Measurements from ENCODE around the gene AP3D1.
A peak's percentile ranks its signal among the peaks of the same experiment; 100 is the strongest.

Gene AP3D1

GRCh38 chr19:2180881-2181632 is 29.7 kb upstream of the AP3D1 start:
- no peak for DNase-seq

- no peak for DNase-seq
These were observed 28.7 kb upstream of the AP3D1 start for GRCh38 chr19:2180114-2180513.

GRCh38 chr19:2179095-2179494 is 27.7 kb upstream of the AP3D1 start:
- DNase-seq = no peak

- no peak for DNase-seq
These were observed 25.1 kb upstream of the AP3D1 start for GRCh38 chr19:2176337-2176994.

- DNase-seq = no peak
These were observed 24.4 kb upstream of the AP3D1 start for GRCh38 chr19:2175742-2176141.

- no peak for DNase-seq
These were observed 22.6 kb upstream of the AP3D1 start for GRCh38 chr19:2173767-2174577.

DNA sequence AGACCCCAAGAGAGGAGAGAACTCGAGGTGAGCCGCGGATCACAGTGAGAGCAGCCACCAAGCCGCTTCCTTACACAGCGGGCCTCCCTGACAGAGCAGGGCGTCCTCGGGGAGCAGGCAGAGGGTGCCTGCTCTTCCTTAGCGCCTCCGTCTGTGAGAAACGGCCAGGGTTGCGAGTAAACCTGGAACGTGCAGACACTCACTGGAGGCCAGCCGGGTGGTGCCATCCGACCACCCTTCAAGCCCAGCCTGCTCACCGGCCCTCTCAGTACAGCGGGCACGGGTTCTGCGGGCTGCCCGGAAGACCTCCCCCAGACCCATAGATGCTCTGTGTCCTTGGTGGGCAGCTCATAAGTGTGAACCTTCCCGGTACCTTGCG is 22.0 kb upstream of the AP3D1 start:
- DNase-seq = no peak

- DNase-seq = peak; percentile 84
These were observed 20.2 kb upstream of the AP3D1 start for GRCh38 chr19:2171349-2172145.

DNA sequence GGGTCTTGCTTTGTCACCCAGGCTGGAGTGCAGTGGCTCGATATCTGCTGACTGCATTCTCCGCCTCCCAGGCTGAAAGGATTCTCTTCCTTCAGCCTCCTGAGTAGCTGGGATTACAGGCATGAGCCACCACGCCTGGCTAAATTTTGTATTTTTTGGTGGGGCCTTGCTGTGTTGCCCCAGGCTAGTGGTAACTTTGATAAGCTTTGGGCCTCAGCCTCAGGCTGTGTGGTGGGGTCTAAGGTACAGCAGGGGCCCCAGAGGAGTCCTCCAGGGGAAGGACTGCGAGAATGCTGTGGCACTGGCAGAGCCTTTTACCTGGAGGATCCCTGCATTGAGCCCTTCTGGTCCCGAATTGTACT is 19.6 kb upstream of the AP3D1 start:
- DNase-seq = no peak

DNA sequence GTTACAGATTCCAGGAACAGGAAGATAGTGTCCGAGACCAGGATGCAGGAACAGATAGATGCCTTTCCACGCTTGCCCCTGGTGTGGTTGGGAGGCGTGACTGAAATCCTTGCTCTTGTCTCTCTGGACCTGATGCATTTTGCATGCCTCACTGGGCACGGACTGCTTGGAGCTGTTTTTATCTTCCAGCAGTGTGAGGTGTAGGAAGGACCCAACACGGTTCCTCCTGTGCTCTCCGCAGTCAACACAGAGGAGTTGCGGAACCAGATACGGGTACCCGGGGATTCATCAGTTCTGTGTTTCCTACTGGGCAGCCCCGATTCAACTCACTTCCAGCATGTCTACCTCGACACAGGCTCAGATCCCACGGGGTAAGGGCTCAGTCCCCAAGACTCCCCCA is 18.9 kb upstream of the AP3D1 start:
- no peak for DNase-seq

DNA sequence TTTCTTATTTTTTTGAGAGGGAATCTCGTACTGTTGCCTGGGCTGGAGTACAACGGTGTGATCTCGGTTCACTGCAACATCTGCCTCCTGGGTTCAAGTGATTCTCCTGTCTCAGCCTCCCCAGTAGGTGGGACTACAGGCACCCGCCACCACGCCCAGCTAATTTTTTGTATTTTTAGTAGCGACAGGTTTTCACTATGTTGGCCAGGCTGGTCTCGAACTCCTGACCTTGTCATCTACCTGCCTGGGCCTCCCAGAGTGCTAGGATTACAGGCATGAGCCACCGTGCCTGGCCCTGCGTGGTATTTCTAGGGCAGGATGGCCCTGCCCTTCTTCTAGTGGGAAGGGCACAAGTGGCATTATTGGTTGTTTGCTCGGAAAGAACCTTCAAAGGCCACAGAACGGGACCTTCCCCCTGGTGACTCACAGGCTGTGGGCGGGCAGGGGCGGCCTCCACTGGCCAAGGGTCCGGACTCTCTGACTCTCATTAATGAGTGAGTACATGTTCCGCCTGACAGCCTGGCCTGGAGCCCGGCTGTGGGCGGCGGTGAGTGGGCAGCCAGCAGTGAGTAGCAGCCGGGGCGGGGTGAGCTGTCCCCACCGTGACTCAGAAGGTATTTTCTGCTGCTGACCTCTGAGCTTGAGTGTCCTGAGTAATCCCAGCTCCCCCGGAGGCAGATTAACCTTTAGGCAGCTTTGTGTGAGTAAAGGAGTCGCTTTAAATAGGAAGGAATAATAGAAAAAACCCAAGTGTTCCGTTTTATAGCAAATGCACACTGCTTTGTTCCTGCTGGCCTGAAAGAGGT is 17.5 kb upstream of the AP3D1 start:
- DNase-seq = peak; percentile 68

DNA sequence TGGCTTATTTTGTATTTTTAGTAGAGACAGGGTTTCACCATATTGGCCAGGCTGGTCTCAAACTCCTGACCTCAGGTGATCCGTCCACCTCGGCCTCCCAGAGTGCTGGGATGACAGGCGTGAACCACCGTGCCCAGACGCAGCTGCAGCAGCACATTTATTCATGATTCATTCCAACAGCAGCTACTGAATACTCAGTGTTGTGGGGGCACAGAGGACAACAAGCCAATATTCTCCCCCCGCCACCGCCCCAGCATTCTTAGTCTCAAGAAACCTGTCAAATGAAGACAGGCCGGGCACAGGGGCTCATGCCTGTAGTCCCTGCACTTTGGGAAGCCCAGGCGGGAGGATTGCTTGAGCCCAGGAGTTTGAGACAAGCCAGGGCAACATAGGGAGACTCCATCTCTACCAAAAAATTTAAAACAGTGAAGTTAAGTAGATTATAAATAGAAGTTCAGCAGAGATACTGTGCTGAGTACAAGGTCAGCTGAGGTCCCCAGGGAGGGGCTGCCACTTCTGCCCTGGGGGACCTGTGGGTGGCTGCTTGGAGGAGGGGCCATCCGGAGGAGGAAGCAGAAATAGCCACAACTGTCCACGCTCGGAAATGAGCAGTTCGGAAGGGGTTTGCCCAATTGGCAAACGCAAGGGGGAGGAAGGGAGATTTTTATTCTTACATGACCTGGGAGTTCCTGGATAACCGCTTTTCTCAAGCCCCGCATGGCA is 16.7 kb upstream of the AP3D1 start:
- DNase-seq = peak; percentile 60

DNA sequence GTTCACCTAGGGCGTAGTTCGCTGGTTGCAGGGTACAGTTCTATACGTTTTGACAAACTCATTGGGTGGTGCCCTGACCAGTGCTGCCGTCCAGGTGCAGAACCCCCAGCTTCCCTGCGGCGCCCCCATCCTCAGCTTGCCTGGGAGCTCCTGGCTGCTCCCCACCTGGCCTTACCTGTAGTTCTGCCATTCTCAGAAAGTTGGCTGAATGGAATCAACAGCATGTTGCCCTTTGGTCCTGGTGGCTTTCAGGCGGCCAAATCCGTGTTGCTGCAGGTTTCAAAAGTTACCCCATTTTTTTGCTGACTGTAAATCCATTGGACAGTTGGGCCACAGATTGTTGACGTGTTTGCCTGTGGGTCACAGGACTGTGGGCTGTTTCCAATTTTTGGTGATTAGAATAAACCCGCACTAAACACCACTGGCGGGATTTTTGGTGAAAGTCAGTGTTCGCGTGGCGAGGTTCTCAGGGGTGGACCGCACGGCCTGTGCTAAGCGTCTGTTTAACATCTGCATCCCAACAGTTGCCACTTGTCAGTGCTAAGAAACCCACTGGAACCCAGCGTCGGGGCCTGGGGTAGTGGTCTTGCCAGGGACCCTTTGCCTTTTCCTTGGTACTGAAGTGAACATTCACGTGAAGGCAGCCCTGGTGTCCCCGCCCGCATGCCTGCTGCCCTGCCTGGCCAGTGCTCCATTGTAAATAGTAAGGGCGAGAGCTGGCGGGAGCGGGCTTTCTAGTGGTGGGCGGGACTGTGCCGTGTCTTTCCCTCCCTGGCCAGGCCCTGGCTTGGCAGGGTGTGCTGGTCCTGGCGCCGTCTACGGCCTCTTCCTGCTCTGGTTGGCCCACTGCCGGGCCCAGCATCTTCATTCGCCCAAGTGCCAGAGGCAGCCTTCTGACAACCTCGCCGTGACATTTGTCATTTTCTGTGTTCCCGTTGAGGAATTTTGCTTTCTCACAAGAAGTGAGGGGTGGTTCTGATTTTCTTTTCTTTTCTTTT is 15.7 kb upstream of the AP3D1 start:
- no peak for DNase-seq

DNA sequence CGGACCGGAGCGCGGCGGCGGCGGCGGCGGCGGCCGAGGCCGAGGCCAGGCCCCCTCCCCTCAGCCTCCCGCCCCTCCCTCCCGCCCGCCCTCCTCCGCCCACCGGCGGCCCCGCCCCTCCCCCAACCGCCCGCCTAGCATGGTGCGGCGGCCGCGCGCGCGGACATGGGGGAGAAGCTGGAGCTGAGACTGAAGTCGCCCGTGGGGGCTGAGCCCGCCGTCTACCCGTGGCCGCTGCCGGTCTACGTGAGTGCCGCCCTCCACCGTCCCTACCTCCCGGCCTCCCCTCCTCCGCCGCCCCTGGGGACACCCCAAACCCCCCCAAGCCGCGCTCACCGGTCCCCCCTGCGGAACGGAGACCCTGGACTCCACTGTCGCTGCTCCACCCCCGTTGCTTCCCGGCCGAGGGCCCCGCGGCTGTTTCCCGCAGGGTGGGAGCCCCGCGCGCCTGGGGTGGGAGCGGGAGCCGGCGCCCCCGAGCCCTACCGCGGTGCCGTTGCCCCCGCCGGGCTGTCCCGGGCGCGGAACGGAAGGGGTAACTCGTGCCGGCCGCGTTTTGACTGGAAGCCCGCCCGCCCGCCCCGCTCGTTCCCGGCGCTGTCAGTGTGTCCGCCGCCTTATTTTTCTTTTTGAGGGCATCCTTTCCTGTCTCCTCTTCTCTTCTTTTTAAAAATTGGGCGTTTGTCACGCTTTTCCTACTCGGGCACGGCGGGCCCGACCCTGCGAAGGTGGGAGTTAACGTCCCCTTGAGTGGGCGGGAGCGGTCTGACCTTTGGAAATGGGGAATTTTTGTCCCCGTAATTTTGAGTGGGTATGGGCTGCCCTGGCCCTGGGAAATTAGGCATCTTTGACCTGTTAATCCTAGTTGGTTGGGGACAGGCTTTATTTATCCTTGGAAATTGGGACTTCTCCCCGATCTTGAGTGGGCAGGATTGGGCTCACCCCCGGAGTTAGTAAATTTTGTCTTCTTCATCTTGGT is 12.9 kb upstream of the AP3D1 start:
- no peak for DNase-seq

GRCh38 chr19:2160379-2160778 is 9.0 kb upstream of the AP3D1 start:
- no peak for DNase-seq

DNA sequence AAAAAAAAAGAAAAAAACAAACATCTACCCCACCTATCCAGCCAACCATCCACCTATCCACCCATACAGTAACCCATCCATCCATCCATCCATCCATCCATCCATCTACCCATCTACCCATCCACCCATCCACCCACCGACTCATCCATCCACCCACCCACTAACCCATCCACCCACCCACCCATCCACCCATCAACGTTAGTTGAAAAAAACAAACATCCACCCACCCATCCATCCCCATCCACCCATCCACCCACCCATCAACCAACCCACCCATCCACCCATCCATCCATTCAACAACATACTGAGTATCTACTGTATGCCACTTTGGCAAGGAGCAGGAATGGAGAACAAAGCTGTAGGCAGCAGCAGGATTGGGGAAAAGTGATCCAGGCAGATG is 6.1 kb upstream of the AP3D1 start:
- no peak for DNase-seq

DNA sequence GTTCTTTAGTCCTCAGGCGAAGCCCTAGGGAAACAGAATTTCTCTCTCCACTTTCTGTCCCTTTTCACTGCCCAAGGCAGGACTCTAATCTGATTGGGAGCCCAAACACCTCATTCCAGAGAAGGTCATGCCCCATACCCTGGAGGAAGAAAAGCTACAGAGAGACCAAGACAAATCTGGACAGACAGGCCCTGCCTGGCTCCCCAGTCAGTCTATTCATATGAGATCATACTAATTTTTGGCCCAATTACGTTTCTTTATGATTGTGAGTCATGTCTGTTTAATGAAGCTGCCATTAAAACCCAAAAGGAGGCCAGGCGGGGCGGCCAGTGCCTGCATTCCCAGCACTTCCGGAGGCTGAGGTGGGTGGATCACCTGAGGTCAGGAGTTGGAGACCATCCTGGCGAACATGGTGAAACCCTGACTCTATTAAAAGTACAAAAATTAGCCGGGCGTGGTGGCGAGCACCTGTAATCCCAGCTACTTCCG is 3.3 kb upstream of the AP3D1 start:
- no peak for DNase-seq

DNA sequence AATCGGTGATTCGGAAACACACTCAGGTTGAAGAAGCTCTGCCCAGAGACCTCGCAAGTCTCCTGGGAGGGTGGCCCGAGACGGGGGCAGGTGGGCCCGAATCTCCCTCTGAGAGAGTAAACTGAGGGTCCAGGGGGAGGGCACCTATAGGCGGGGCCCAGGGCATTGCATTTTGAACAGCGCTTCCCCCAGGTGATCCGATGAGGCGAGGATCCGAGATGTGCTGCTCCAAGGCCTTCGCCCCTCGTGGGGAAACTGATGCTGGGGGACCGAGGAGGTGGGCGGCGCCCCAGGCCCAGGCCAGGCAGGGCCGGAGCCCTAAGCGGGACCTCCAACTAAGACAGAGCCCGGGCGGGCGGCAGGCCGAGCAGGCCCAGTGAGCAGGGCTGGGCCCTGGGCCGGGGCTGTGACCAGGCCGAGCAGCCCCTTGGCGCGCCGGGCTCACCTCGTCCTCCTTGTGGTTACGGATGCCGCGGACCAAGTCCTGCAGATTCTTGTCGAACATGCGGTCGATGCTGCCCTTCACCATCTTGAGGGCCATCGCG is 500 bp downstream of the AP3D1 start:
- DNase-seq = no peak
